Measurements from ENCODE around the gene FILIP1L.

Gene FILIP1L

DNA sequence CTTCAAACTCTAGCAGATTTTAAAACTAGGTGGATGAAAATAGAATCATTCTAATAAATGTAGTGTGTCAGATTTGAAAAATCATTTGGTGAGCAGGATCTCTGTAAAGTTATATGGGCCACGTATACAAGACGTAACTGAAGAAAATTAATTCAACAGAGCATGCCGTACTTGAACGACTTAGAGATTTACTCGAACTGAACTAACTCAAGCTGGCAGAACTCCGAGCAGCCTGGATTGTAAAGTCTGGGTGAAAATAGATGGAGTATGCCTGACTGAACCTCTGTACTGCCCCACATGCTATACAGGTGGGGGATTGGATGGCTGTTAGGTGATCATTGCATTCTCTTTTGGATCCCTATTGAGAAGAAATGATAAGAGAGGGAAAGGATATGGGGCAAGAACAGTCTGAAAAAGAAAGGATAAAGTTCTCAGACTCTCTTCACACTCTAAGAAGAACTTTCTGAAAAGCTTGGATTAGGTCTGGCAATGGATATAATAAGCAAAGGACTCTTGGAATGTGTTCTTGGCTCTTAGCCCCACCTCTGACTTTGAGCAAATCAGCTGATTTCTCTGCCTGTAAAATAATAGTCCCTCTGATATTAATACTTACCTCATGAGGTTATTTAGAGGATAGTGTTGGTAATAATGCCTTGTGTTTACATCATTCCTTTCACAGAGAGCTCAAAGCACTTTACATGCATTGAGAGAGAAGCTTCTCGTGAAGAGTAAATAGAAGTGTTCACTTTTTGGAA is 147.5 kb downstream of the FILIP1L start:
- no peak for FAIRE-seq

- FAIRE-seq = no peak
These were observed 148.5 kb downstream of the FILIP1L start for GRCh38 chr3:99965681-99966408.

GRCh38 chr3:99965077-99965476 is 149.2 kb downstream of the FILIP1L start:
- FAIRE-seq = no peak

DNA sequence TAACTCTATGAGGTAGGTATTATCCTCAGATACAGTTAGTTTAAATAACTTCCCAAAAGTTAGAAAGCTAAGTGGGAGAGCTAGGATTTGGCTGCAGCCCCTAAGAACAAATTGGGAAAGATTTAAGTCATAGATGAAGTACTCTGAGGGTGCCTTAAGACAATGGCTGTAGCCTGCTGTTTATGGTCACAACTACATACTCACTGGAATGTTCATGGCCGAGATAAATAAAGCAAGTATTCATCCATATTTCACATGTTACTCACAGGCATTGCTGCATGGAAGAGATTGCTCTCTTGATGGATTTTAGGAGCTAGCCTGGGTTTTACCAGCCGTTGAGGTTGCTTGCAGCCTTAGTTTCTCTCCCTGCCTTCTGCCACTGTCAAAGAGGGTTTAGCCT is 151.6 kb downstream of the FILIP1L start:
- FAIRE-seq = no peak

- no peak for FAIRE-seq
These were observed 152.4 kb downstream of the FILIP1L start for GRCh38 chr3:99961756-99962515.

- FAIRE-seq = no peak
These were observed 153.4 kb downstream of the FILIP1L start for GRCh38 chr3:99960941-99961340.

DNA sequence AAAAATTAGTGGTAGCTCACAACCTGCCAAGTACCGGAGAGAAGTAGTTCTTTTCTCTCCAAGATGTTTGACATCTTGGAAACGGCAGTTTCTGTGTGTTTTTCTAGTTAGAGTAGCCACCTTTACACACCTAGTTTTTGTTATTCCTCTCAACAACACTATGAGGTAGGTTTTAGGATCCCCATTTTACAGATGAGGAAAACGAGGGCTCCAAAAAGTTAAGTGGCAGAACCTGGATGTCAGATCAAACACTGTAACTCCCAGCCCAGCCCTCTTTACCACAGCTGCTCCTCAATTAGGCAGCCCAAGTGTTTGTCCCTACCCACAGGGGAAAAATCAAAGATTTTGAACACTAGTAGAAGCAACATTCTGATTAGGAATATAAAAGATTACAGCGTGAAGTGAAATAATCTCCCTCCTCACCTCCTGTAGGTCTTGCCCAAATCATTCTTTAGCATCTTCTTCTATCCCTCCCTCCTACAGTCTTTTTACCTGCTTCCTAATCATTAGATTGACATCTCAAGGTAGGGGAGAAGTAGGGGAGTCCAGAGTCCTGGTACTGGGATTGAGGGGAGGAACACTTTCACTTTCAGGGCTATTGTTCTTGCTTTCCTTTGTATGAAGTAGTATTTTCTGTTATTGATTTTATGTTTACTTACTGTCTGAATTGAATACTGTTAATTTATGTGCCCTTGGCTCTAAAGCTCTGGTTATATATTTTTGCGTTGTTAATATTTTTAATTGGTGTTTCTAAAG is 154.0 kb downstream of the FILIP1L start:
- FAIRE-seq = no peak

DNA sequence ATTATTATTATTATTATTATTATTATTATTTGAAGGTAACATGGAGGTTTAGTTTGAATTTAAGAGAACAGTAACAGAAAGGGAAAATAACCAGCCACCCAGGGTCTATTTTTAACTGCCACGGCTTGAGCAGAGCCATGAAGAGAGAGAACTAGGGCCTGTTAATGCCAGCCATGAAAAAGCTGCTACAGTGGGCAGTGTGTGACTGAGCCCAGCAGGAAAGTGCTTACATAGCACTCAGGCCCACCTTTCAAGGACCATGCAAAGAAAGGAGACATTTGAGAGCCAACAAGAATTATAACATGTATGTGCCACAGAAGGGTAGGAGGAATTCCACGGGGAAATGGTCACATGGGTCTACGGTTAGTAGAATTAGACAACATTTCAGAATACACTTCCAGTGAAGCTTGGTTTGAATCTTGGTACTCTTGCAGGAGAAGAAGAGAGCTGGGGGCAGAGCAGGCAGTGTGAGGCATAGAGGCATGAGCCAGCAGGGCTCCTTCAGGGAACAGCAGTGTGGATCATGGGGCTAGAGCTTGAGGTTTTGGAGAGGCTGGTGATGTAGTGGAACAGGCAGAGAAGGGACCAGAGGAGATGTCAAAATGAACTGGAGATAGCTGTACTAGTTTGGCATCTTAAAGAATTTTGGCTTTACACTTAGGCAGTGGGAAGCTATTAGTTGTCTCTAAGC is 155.9 kb downstream of the FILIP1L start:
- FAIRE-seq = no peak

GRCh38 chr3:99957151-99957796 is 157.0 kb downstream of the FILIP1L start:
- FAIRE-seq = no peak

DNA sequence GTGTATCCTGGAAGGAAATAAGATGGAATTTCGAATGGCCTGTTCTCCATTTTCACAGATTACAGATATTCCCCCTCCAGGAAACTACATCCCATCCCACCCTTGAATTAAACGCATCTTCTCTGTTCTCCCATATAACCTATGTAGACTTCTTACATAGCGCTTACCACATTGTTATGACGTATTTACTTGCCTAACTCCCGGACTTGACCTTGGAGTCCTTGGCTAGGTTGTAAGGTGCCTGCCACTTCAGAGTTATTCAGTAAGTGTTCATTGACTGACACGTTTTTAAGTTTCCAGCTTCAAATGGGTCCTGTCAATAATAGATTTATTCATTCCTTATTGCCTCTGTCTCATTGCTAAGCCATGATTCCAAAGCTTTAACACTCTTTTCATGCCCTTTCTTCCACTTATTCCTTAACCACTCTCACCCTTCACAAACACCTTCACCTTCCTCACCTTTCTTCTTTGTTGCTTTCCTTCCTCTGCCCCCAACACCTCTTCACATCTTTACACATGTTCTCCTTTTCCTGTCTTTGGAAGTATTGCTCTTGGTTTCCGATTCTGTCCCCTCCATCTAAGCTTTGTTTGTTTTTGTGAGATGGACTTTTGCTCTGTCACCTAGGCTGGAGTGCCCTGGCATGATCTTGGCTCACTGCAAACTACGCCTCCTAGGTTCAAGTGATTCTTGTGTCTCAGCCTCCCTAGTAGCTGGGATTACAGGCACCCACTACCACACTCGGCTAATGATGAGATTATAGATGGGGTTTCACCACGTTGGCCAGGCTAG is 158.3 kb downstream of the FILIP1L start:
- no peak for FAIRE-seq

GRCh38 chr3:99954914-99955644 is 159.2 kb downstream of the FILIP1L start:
- FAIRE-seq = no peak

DNA sequence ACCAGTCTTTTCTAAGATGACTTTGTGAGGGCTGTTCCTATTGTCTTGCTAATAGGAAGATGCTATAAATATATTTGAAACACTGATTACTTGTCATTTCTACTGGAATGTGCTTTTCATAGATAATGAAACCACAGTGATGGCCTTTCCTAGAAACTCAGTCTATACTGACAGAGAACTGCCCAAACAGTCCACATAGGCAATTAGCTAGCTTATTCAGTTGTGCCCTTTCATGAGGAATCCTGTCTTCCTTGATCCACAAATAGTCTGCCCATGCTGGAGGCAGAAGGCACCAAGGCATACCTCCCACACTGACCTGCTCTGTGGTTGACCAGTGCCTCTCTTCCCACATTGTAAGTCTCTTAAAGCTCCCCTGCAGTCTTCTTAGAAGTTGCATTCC is 160.7 kb downstream of the FILIP1L start:
- no peak for FAIRE-seq

GRCh38 chr3:99952306-99952705 is 162.0 kb downstream of the FILIP1L start:
- no peak for FAIRE-seq

GRCh38 chr3:99951701-99952100 is 162.6 kb downstream of the FILIP1L start:
- no peak for FAIRE-seq

GRCh38 chr3:99950921-99951320 is 163.4 kb downstream of the FILIP1L start:
- FAIRE-seq = no peak

DNA sequence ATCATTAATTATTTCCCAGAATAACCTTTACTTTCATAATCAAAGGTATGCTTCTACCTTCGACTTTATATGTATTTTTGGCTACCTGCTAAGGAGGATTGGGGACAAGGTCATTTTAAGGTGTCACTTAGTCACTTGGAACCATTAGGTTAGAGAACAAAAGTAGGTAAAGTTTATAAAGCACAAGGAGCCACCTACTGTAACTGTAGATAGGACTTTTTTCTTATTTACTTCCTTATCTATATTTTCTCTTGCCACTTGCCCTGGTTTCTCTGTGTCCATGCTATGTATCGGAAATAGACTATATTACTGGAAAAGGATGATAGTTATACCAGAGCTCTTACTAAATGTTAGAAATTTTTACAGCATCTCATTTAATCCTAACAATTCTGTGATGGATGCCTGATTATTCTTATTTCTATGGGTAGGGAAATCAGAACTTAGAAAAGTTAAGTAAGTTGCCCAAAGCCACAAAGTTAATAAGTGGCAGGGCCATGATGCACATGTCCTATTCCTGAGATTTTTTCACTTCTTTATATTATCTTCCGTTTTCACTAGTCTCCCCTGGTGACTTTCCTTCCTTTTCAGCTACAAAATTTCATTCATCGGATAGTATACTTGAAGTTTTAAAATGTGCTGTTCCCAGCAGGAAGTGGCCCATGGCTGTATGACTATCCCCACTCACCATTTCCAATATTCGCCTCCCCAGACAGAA is 164.2 kb downstream of the FILIP1L start:
- no peak for FAIRE-seq

DNA sequence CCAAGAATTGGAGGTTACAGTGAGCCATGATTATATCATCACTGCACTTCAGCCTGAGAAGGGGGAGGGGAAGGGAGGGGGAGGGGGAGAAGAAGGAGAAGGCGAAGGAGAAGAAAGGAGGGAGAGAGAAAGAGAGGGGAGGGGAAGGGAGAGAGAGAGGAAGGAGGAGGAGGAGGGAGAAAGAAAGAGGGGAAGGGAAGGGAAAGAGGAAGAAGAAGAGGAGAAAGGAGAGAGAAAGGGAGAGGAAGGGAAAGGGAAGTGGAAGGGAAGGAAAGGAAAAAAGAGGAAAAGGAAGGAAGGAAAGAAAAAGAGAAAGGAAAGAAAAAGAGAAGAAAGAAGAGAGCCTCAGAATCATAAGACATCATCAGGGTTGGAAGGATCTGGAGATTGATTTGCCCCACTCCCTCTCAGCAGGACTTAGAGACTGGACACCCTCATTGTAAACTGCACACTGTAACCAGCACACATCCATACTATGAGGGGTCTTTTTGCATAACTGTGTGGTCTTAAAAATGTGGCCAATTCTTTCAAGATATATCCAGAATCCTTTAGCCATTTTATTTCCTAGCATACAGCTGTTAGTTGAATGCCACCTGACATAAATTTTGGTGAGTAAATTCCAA is 165.7 kb downstream of the FILIP1L start:
- no peak for FAIRE-seq

GRCh38 chr3:99947356-99947755 is 166.9 kb downstream of the FILIP1L start:
- FAIRE-seq = no peak

All from islet of Langerhans (tissue), 1 donor.